A673 (cell line): Measurements from ENCODE around the gene TRMT112.

Experiments
- EZH2 ChIP-seq: fragments of 200-600 bp; sonication (generic); IDR thresholded peaks from 2 replicates; pipeline ENCODE4 v1.6.1; 2017; ENCODE audit warnings: borderline replicate concordance, low read depth, mild to moderate bottlenecking, mixed read lengths, antibody characterized with exemption, low read length; ENCODE audit not compliant: poor library complexity, severe bottlenecking
- TF ChIP-seq, protein P1 (sequence below): fragments of 300-800, 200-600 bp; sonication (generic); conservative IDR thresholded peaks from 2 replicates; pipeline ENCODE4 v1.5.1; 2017; ENCODE audit warnings: low read depth, mild to moderate bottlenecking, antibody characterized with exemption, low read length, moderate library complexity, mixed read lengths

DNA sequence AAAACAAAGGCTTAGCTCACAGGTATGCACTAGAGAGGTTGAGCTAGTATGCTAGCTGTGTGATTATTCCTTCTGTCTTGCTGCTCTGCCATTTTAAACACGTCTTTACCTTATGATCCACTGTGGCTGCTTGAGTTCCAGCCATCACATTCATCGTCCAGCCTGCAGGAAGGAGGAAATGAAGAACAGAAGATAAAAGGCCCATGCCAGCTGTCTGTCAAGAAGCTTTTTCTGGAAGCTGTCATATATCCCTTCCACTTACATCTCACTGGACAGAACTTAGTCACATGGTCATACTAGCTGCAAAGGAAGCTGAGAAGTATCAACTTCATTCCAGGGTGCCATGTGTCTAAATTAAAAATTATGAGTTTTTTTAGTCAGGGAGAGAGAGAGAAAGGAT, 10.0 kb upstream of the TRMT112 start:
- TF ChIP-seq, protein P1, sequence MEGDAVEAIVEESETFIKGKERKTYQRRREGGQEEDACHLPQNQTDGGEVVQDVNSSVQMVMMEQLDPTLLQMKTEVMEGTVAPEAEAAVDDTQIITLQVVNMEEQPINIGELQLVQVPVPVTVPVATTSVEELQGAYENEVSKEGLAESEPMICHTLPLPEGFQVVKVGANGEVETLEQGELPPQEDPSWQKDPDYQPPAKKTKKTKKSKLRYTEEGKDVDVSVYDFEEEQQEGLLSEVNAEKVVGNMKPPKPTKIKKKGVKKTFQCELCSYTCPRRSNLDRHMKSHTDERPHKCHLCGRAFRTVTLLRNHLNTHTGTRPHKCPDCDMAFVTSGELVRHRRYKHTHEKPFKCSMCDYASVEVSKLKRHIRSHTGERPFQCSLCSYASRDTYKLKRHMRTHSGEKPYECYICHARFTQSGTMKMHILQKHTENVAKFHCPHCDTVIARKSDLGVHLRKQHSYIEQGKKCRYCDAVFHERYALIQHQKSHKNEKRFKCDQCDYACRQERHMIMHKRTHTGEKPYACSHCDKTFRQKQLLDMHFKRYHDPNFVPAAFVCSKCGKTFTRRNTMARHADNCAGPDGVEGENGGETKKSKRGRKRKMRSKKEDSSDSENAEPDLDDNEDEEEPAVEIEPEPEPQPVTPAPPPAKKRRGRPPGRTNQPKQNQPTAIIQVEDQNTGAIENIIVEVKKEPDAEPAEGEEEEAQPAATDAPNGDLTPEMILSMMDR, result no peak
- TF ChIP-seq EZH2, result no peak
